Cardiac fibroblast (primary cell): Measurements from ENCODE around the gene HMGXB4.
"Not testable (repeated sequence)": the region's sequence is repeated elsewhere in the genome, so short reads cannot be mapped to it uniquely, and the experiment has no call there.

Experiments used
- DNase-seq, 2 donors: peaks; one replicate each; pipeline versions ENCODE4 v3.0.0 to v3.0.0-alpha.2; 2010; ENCODE audit warnings: low read depth in 2 of 2
- H3K4me3 ChIP-seq, 2 donors: replicated peaks in 1 of 2; 1 replicate in 1 of 2; 2 replicates in 1 of 2; pipeline ENCODE4 v1.5.1; 2011; ENCODE audit warnings: low read depth in 2 of 2, low read length in 2 of 2, mild to moderate bottlenecking in 2 of 2, moderate library complexity in 1 of 2
- TF ChIP-seq, protein P1 (sequence below): IDR thresholded peaks from one replicate; pipeline ENCODE4 v1.5.1; 2011; ENCODE audit warnings: low read depth, mild to moderate bottlenecking, low read length, inconsistent platforms

HMGXB4 gene

DNA sequence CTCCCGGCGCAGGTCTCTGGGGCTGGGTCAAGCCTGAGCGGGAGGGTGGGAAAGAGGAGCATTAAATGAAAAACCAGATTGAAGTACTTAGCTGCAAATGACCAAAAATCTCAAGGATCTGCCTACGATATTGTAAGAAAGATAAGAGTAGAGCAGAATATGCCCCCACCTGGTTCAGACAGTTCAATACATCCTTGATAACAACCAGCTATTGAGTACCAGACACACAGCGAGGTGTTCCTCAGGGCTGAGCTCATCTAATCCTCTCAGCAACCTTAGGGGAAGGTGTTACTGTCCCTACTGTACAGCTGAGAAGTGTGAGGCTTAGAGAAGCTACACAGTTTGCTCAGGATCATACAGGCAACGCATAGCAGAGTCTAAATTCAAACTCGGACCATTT, 27.4 kb upstream of the HMGXB4 start:
- no peak for DNase-seq
- no peak overlapping the region for H3K4me3 ChIP-seq
- TF ChIP-seq, protein P1, sequence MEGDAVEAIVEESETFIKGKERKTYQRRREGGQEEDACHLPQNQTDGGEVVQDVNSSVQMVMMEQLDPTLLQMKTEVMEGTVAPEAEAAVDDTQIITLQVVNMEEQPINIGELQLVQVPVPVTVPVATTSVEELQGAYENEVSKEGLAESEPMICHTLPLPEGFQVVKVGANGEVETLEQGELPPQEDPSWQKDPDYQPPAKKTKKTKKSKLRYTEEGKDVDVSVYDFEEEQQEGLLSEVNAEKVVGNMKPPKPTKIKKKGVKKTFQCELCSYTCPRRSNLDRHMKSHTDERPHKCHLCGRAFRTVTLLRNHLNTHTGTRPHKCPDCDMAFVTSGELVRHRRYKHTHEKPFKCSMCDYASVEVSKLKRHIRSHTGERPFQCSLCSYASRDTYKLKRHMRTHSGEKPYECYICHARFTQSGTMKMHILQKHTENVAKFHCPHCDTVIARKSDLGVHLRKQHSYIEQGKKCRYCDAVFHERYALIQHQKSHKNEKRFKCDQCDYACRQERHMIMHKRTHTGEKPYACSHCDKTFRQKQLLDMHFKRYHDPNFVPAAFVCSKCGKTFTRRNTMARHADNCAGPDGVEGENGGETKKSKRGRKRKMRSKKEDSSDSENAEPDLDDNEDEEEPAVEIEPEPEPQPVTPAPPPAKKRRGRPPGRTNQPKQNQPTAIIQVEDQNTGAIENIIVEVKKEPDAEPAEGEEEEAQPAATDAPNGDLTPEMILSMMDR: no peak

DNA sequence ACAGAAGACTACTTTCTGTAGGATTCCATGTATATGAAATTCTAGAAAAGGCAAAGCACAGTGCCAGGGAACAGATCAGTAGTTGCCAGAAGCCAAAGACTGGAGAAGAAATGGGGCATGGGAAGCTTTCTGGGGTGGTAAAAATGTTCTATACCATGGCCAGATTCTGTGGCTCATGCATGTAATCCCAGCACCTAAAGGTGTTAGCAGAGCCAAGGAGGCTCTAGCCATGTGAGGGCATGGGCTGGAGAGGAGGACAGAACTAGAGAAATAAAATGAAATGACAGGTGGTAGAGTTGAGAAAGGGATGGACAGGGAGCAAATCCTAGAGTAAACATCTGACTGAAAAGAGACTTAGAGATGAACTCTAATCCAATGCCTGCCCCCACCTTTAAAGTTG, 26.9 kb upstream of the HMGXB4 start:
- no peak for DNase-seq
- H3K4me3 ChIP-seq: no peak overlapping the region
- TF ChIP-seq, protein P1: no peak

DNA sequence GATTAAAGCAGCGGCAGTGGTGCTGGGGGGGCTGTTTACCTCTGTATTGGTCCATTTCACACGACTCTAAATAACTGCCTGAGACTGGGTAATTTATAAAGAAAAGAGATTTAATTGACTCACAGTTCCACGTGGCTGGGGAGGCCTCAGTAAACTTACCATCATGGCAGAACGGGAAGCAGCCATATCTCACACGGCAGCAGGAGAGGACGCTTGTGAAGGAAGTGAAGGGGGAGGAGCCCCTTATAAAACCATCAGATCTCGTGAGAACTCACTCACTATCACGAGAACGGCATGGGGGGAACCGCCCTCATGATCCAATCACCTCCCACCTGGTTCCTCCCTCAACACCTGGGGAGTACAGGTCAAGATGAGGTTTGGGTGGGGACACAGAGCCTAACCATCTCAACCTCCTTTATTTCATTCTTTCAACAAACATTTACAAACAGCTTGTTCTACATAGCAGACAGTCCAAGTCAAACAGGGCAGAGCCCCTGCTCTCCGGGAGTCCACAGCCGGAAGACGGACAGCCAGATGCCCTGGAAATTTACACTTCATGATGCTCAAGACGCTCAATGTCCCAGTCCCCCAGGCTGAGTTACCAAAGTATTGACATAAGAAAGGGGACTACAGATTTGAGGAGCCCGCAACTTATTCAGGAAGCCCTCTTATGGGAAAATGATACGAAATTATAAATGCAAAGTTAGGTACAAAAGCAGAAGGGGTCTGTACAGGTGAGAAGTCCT, 26.3 kb upstream of the HMGXB4 start:
- no peak for DNase-seq

DNA sequence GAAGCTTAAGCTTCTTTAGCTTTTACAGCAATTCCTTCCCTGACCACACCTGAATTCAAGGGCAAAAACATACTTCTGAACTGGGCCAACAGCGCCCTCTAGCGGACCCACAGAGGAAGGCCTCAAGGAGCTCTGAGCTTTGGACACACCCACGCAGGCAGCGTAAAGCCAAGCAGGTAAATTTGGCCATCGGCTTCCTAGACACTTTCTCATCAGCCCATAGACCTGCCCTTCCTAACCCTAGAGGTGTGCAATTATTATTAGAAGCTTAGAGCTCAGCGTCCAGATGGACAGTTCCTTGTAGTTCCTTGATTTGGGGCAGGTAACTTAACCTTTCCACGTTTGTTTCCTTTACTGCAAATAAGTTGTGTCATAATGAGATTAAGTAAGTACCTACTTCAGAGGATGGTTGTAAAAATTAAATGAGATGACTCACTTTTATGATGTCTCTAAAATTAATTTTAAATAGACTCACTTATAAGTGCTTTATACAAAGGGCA, 25.7 kb upstream of the HMGXB4 start:
- H3K4me3 ChIP-seq: no peak overlapping the region
- TF ChIP-seq, protein P1: peak; percentile 96
- DNase-seq: peak; percentile 72 to 79

More for the DNA sequence above, 26.3 kb upstream of the HMGXB4 start:
- TF ChIP-seq, protein P1: no peak
- H3K4me3 ChIP-seq: no peak overlapping the region

DNA sequence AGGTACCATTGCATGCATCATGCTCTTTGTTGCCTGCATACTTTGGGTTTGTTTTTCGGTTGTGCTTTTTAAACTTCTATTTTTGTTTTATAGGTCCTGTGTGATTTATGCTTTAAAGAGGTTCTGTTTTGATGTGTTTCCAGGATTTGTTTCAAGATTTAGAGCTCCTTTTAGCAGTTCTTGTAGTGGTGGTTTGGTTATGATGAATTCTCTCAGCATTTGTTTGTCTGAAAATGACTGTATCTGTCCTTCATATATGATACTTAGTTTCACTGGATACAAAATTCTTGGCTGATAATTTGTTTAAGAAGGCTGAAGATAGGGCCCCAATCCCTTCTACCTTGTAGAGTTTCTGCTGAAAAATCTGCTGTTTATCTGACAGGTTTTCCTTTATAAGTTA, 18.5 kb upstream of the HMGXB4 start:
- DNase-seq, H3K4me3 ChIP-seq: not testable (repeated sequence)

DNA sequence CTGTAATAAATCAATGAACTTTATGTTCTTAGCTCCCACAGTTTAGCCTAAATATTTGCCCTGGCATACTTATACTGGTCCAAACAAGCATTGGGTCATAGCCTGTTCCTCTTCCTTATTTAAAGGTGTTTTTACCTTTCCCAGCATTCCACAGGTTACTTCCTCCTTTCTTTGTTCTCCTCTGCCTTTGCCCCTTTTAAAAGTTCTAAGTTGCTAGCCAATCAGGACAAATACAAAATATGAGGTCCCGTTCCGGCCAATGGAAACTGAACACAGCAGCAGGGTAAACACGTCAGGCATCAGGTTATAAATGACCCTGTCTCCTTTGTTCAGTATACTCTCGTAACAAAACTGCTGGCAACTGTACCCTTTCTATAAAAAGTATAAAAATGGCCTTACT, 12.8 kb upstream of the HMGXB4 start:
- not testable (repeated sequence) for H3K4me3 ChIP-seq, DNase-seq

DNA sequence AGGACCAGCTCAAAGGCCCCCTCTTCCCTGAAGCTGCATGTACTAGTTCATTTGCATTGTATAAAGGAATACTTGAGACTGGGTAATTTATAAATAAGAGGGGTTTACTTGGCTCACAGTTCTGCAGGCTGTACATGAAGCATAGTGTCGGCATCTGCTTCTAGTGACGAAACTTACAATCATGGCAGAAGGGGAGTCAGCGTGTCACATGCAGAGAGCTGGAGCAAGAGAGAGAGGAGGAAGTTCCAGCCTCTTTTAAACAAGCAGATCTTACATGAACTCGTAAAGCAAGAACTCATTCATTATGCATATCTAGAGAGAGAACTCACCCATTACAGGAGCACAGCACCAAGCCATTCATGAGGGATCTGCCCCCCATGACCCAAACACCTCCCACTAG, 7.1 kb upstream of the HMGXB4 start:
- no peak for DNase-seq
- H3K4me3 ChIP-seq: no peak overlapping the region
- TF ChIP-seq, protein P1: no peak

DNA sequence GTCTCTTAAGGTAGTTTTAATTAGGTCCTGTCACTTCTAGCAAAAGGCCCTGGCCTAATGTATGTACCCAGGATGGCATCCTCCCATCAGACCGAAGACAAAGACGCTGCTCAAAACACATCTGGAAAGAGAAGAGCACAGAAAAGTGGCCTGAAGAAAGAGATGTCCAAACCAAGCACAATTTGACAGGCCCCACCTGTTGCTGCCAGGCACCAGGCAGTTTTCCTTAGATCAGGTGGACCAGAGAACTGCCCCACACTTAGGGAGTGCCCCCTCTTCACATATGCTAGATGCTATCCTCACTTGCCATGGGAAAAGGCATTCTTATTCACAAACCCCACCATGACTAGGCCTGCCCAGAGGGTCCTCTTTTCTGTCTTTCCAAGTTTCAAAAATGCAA, 3.3 kb upstream of the HMGXB4 start:
- TF ChIP-seq, protein P1: no peak
- no peak overlapping the region for H3K4me3 ChIP-seq
- no peak for DNase-seq
